SJSA1 (cell line): ENCODE results near the gene CYP3A7. TPM values are rescaled to one million over a fixed set of nuclear protein-coding genes. Genes with fewer than 3 reads are reported as not detected.
A peak's percentile ranks its signal among the peaks of the same experiment; 100 is the strongest.
"Not testable (repeated sequence)": the region's sequence is repeated elsewhere in the genome, so short reads cannot be mapped to it uniquely, and the experiment has no call there.

Experiments used
- DNase-seq, 2 experiments: peaks; one replicate each; pipeline ENCODE4 v3.0.0-alpha.2; 2015 to 2020; ENCODE audit warnings: low spot score in 2 of 2, low read depth in 1 of 2
- H3K27ac ChIP-seq: fragments of 250-450 bp; sonication (Bioruptor Pico); 2 replicates; pipeline ENCODE4 v1.5.1; 2020; ENCODE audit warnings: mild to moderate bottlenecking, moderate library complexity
- H3K27me3 ChIP-seq: fragments of 250-450 bp; sonication (Bioruptor Pico); replicated peaks from 2 replicates; pipeline ENCODE4 v1.5.1; 2020; ENCODE audit warnings: mild to moderate bottlenecking, moderate library complexity
- H3K36me3 ChIP-seq: fragments of 250-450 bp; sonication (Bioruptor Pico); 2 replicates; pipeline ENCODE4 v1.5.1; 2020; ENCODE audit warnings: mild to moderate bottlenecking
- H3K4me1 ChIP-seq: fragments of 250-450 bp; sonication (Bioruptor Pico); replicated peaks from 2 replicates; pipeline ENCODE4 v1.6.1; 2021; ENCODE audit warnings: mild to moderate bottlenecking
- H3K4me3 ChIP-seq: fragments of 250-450 bp; sonication (Bioruptor Pico); 2 replicates; pipeline ENCODE4 v1.5.1; 2020; ENCODE audit warnings: mild to moderate bottlenecking
- H3K9me3 ChIP-seq: fragments of 250-450 bp; sonication (Bioruptor Pico); replicated peaks from 2 replicates; pipeline ENCODE4 v1.5.1; 2020; ENCODE audit warnings: mild to moderate bottlenecking
- total RNA-seq: library from RNA; depleted of rRNA; stranded (reverse); fragments of >200 nt; shearing (Covaris generic); gene quantifications from 2 replicates; pipeline ENCODE4 v1.2.3, GENCODE V29; 2014

The CYP3A7 gene
- total RNA-seq, 1 experiment from 2014 or later, result not detected

GRCh38 chr7:99762680-99763327, 27.8 kb upstream of the CYP3A7 start:
- no peak for DNase-seq
- H3K36me3 ChIP-seq, result no peaks in the 10 kb centered on the region
- no peaks in the 10 kb centered on the region for H3K4me1 ChIP-seq
- no peak overlapping the region for H3K27ac ChIP-seq
- H3K4me3 ChIP-seq, result no peak overlapping the region
- H3K9me3 ChIP-seq, result no peaks in the 10 kb centered on the region
- no peaks in the 10 kb centered on the region; the same call in 1 of the 2 replicates for H3K27me3 ChIP-seq

DNA sequence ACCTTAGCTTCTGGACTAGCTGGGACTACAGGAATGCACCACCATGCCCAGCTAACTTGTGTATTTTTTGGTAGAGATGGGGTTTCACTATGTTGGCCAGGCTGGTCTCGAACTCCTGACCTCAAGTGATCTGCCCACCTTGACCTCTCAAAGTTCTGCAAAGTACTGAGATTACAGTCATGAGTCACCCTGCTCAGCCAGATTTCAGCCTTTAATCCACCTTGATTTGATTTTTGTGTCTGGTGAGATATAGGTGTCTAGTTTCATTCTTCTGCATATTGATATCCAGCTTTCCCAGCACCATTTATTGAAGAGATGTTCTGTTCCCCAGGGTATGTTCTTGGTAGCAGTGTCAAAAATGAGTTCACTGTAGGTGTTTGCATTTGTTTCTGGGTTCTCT, 20.1 kb upstream of the CYP3A7 start:
- no peaks in the 10 kb centered on the region; the same call in 1 of the 2 replicates for H3K27me3 ChIP-seq
- no peaks in the 10 kb centered on the region for H3K9me3 ChIP-seq
- no peak overlapping the region for H3K27ac ChIP-seq
- H3K4me3 ChIP-seq, result no peak overlapping the region
- DNase-seq, result no peak
- peaks cover 4% of the 10 kb centered on the region; the same call in 1 of the 2 replicates for H3K4me1 ChIP-seq
- H3K36me3 ChIP-seq, result no peaks in the 10 kb centered on the region

DNA sequence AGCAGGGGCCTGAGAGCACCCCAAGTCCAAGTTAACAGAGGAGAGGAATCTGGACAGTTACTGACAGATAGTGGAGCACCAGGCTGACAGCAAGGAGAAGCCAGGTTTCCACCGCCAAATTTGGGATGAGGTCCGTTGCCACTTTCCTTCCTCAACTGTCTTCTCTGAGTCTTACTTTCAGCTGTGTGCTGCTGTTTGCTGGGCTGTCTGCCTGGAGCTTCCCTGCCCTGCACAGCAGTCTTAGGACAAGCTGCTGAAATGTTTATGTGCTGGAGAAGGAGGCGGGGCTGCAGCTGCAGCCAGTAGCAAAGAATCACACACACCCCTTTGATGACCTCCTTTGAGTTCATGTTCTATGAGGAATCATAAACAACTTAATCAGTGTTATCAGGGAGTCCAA, 17.4 kb upstream of the CYP3A7 start:
- peak in 1 of 2 experiments; percentile 7 for DNase-seq
- H3K36me3 ChIP-seq, result no peaks in the 10 kb centered on the region
- peaks cover 4% of the 10 kb centered on the region; the same call in 1 of the 2 replicates for H3K4me1 ChIP-seq
- no peaks in the 10 kb centered on the region for H3K9me3 ChIP-seq
- no peak overlapping the region for H3K27ac ChIP-seq
- H3K4me3 ChIP-seq, result no peak overlapping the region
- no peaks in the 10 kb centered on the region; the same call in 1 of the 2 replicates for H3K27me3 ChIP-seq

DNA sequence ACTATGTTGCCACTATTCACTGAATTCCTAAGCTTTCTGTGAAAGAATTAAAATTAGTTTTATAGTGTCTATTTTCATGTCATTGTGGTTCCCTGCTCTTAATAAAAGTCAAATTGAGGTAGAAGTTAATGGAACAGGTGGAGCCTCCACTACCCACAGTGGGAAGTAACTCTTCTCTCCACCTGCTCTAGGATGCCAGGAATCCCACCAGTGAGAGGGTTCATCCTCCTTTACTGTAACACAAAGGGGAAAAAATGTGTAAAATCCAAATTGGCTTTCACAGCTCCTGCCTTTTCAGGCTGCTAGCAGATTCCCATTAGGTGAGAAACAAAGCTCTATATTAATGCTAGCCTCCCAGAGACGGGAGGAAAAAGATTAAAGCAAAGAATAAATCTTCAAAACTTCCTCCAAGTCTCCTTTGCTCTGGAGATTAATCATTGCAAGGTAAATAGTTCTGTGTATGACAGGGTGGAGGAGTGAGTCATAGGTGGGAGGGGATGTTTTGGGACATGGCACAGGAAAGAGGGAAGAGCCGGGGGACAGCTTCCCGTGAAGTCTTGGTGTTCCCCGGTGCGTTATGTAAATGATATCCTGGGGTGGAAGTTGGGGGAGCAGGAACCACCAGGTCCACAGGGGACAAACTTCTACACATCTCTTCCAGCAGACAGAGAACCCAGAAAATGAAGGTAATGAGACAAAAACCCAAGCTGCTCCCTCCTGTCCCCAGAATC, 16.5 kb upstream of the CYP3A7 start:
- H3K4me1 ChIP-seq, DNase-seq, H3K4me3 ChIP-seq, H3K27me3 ChIP-seq, H3K36me3 ChIP-seq, H3K9me3 ChIP-seq, H3K27ac ChIP-seq: not testable (repeated sequence)

GRCh38 chr7:99748846-99749579, 14.0 kb upstream of the CYP3A7 start:
- H3K9me3 ChIP-seq, result no peaks in the 10 kb centered on the region
- DNase-seq, result no peak
- no peaks in the 10 kb centered on the region for H3K36me3 ChIP-seq
- peaks cover 4% of the 10 kb centered on the region; the same call in 1 of the 2 replicates for H3K4me1 ChIP-seq
- no peaks in the 10 kb centered on the region; the same call in 1 of the 2 replicates for H3K27me3 ChIP-seq
- no peak overlapping the region for H3K27ac ChIP-seq
- no peak overlapping the region for H3K4me3 ChIP-seq

- H3K27me3 ChIP-seq, H3K27ac ChIP-seq, H3K36me3 ChIP-seq, H3K4me3 ChIP-seq, H3K4me1 ChIP-seq, DNase-seq, H3K9me3 ChIP-seq: not testable (repeated sequence)
Measured at GRCh38 chr7:99746915-99747314, 11.9 kb upstream of the CYP3A7 start.

DNA sequence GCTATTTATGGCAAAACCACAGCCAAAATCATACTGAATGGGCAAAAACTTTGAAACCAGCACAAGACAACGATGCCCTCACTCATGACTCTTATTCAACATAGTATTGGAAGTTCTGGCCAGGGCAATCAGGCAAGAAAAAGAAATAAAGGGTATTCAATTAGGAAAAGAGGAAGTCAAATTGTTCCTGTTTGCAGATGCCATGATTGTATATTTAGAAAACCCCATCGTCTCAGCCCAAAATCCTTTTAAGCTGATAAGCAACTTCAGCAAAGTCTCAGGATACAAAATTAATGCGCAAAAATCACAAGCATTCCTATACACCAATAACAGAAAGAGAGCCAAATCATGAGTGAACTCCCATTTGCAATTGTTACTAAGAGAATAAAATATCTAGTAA, 10.4 kb upstream of the CYP3A7 start:
- DNase-seq, H3K4me1 ChIP-seq, H3K36me3 ChIP-seq, H3K27ac ChIP-seq, H3K4me3 ChIP-seq, H3K9me3 ChIP-seq, H3K27me3 ChIP-seq: not testable (repeated sequence)

DNA sequence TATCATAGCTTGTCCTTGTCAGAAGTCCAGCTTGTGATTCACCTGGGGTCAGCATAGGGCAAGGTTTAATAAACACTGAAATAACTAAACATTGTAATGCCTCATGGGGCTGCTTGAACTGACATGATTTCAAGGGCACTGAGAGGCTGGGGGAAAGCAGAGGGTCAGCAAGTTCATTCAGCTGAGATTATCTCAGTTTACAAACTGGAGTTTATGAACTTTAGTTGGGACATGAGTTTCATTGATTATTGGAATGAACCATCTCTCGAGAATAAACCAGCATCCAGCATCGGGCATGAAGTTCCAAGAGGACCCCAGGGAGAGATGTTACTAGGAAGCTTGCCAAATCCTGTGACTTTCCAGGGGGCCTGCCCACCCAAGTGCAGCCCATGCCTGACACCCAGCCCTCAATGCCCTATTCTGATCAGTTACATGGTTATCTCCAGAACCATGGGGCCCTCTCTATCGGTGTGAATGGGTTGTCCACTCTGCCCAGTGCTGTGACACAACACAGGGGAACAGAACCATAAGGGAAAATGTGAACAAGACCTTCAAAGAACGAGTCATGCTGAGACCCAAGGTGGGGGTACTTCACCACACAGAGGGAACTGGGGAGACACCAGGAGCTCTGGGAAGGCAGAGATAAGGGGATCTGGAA, 7.9 kb upstream of the CYP3A7 start:
- no peaks in the 10 kb centered on the region for H3K4me1 ChIP-seq
- DNase-seq, result no peak
- no peak overlapping the region for H3K4me3 ChIP-seq
- H3K27me3 ChIP-seq, result no peaks in the 10 kb centered on the region
- H3K27ac ChIP-seq, result no peak overlapping the region
- no peaks in the 10 kb centered on the region for H3K9me3 ChIP-seq
- no peaks in the 10 kb centered on the region for H3K36me3 ChIP-seq

- no peak overlapping the region for H3K27ac ChIP-seq
- no peaks in the 10 kb centered on the region for H3K4me1 ChIP-seq
- H3K27me3 ChIP-seq, result no peaks in the 10 kb centered on the region
- no peaks in the 10 kb centered on the region for H3K9me3 ChIP-seq
- H3K36me3 ChIP-seq, result no peaks in the 10 kb centered on the region
- DNase-seq, result no peak
- H3K4me3 ChIP-seq, result no peak overlapping the region
Measured at GRCh38 chr7:99741441-99741795, 6.4 kb upstream of the CYP3A7 start.

GRCh38 chr7:99740573-99741440, 5.8 kb upstream of the CYP3A7 start:
- Histone ChIP-seq H3K9me3 (no peaks in the 10 kb centered on the region), H3K4me3 (no peak overlapping the region), H3K4me1 (no peaks in the 10 kb centered on the region), H3K27ac (no peak overlapping the region), H3K36me3 (no peaks in the 10 kb centered on the region), H3K27me3 (no peaks in the 10 kb centered on the region)
- no peak for DNase-seq

DNA sequence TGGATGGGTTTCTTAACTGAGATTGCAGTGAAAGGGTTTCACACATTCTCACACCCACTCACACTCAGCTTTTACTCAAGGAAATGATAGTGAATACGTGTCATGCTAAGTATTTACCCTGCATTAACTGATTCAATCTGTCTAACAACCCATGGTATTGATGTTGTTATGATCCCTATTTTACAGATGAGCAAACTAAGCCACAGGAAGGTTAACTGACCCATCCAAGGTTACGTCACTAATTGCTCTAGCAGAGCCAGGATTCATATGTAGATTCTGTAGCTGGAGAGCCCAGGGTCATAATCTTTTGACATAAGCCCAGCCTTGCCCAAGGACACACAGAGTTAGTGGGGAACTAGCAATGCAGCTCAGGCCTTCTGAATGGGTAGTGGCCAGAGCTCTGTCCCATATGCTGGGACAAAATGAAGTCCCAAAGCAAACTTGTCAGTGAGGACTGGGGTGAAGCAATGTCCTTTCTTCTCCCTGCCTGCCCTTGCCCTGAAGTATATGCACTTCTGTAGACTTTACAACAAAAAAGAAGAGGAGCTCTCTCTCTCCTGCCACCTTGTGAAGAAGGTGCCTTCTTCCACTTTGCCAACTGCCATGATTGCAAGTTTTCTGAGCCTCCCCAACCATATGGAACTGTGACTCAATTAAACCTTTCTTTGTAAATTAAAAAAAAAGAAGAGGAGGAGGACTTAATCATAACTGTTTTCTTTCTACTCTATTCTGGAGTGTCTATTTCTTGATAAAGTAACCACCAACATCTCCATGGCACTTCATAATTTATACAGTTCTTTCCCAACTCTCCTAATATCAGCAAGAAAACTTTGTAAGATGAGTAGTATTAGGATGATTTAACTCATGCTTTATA, 4.9 kb upstream of the CYP3A7 start:
- no peak overlapping the region for H3K27ac ChIP-seq
- H3K9me3 ChIP-seq, result no peaks in the 10 kb centered on the region
- no peaks in the 10 kb centered on the region for H3K27me3 ChIP-seq
- H3K4me3 ChIP-seq, result no peak overlapping the region
- no peaks in the 10 kb centered on the region for H3K4me1 ChIP-seq
- no peaks in the 10 kb centered on the region for H3K36me3 ChIP-seq
- DNase-seq, result no peak

- Histone ChIP-seq H3K27ac (no peak overlapping the region), H3K27me3 (no peaks in the 10 kb centered on the region), H3K36me3 (no peaks in the 10 kb centered on the region), H3K4me1 (no peaks in the 10 kb centered on the region), H3K9me3 (no peaks in the 10 kb centered on the region), H3K4me3 (no peak overlapping the region)
- no peak for DNase-seq
Measured at GRCh38 chr7:99737726-99738125, 2.7 kb upstream of the CYP3A7 start.
